HL-60 (cell line): ENCODE results near the gene CACNA1C.

ENCODE experiments used
- GABPA ChIP-seq: IDR thresholded peaks from 2 replicates; pipeline ENCODE4 v1.6.1; 2012; ENCODE audit warnings: low read depth
- POLR2AphosphoS5 ChIP-seq: IDR thresholded peaks from 2 replicates; pipeline ENCODE4 v1.6.1; 2012; ENCODE audit warnings: low read depth
- TF ChIP-seq, protein P1 (sequence below): IDR thresholded peaks from one replicate; pipeline ENCODE4 v1.5.1; 2011; ENCODE audit warnings: low read length, control low read depth, inconsistent platforms; ENCODE audit not compliant: insufficient read depth

DNA sequence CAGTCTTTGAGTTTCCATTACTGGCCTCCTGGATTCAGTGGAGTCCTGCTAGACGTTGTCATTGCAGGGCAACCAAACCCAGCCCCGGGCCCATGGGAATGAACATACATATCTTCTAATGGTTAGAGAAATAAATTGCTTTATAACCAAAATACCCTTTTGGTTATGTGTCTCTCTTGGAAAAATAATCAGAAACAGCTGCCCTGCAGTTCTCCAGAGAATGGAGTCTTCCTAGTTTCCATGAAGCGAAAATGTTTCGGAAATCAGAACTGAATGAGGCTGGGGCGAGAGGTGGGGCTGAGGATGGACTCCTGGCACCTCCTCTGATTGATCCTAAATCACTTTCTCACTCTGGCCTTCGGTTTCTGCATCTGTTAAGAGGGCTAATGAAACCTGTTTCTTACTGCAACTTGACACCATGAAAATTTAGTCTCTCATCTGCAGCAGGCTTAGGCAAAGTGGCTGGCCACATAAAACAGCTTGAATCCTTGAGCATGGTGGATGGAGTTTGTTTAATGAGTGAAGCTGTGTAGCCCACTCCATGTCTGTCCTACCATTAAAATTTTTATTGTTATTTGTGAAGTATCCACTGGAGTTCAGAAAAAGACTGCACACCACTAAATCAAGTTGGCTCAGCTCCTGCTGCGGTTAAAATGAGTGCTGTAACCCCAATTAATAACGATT, 198.9 kb downstream of the CACNA1C start:
- TF ChIP-seq, protein P1, sequence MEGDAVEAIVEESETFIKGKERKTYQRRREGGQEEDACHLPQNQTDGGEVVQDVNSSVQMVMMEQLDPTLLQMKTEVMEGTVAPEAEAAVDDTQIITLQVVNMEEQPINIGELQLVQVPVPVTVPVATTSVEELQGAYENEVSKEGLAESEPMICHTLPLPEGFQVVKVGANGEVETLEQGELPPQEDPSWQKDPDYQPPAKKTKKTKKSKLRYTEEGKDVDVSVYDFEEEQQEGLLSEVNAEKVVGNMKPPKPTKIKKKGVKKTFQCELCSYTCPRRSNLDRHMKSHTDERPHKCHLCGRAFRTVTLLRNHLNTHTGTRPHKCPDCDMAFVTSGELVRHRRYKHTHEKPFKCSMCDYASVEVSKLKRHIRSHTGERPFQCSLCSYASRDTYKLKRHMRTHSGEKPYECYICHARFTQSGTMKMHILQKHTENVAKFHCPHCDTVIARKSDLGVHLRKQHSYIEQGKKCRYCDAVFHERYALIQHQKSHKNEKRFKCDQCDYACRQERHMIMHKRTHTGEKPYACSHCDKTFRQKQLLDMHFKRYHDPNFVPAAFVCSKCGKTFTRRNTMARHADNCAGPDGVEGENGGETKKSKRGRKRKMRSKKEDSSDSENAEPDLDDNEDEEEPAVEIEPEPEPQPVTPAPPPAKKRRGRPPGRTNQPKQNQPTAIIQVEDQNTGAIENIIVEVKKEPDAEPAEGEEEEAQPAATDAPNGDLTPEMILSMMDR, result no peak
- TF ChIP-seq POLR2AphosphoS5, result no peak
- TF ChIP-seq GABPA, result no peak
